Effector memory CD8-positive, alpha-beta T cell (primary cell): ENCODE data around the gene LONP1.

Experiments used
- ATAC-seq: fragments of 150-1000 bp; cut with Tn5 transposase; replicated peaks from 2 replicates; pipeline ENCODE4 v1.10.0; 2021; ENCODE audit warnings: mild to moderate bottlenecking, moderate library complexity
- DNase-seq, 3 experiments: peaks; one replicate each; pipeline ENCODE4 v3.0.0; 2021
- H3K27ac Mint-ChIP-seq, 2 donors: one replicate each; pipeline ENCODE4 v1.8.0; 2022; ENCODE audit warnings: mild to moderate bottlenecking in 2 of 2, mixed read lengths in 2 of 2, moderate library complexity in 2 of 2
- H3K27me3 Mint-ChIP-seq, 2 donors: one replicate each; pipeline ENCODE4 v1.8.0; 2022; ENCODE audit warnings: mixed read lengths in 2 of 2
- H3K36me3 Mint-ChIP-seq: one replicate; pipeline ENCODE4 v1.8.0; 2022; ENCODE audit warnings: mild to moderate bottlenecking, moderate library complexity, mixed read lengths; ENCODE audit not compliant: insufficient read depth
- H3K4me1 Mint-ChIP-seq, 2 donors: one replicate each; pipeline ENCODE4 v1.8.0; 2022; ENCODE audit warnings: low read depth in 2 of 2, mixed read lengths in 2 of 2
- H3K4me3 Mint-ChIP-seq, 2 donors: one replicate each; pipeline ENCODE4 v1.8.0; 2022; ENCODE audit warnings: mild to moderate bottlenecking in 2 of 2, mixed read lengths in 2 of 2, moderate library complexity in 2 of 2
- H3K9me3 Mint-ChIP-seq, 2 donors: one replicate each; pipeline ENCODE4 v1.8.0; 2022; ENCODE audit warnings: mixed read lengths in 2 of 2

Gene LONP1

GRCh38 chr19:5673752-5674151 lies 46.2 kb downstream of the LONP1 start:
- H3K36me3 Mint-ChIP-seq: peaks cover 27% of the 10 kb centered on the region
- ATAC-seq: no peak

GRCh38 chr19:5672708-5673459 lies 47.1 kb downstream of the LONP1 start:
- H3K36me3 Mint-ChIP-seq: peaks cover 30% of the 10 kb centered on the region
- ATAC-seq (no peak), DNase-seq (no peak)
- no peaks in the 10 kb centered on the region for H3K9me3 Mint-ChIP-seq
- H3K4me3 Mint-ChIP-seq: no peak overlapping the region
- H3K4me1 Mint-ChIP-seq: no peaks in the 10 kb centered on the region
- H3K27ac Mint-ChIP-seq: peak overlapping the region in 1 of 2 donors; percentile 51
- no peaks in the 10 kb centered on the region for H3K27me3 Mint-ChIP-seq

More at GRCh38 chr19:5673752-5674151, 46.2 kb downstream of the LONP1 start:
- no peaks in the 10 kb centered on the region for H3K9me3 Mint-ChIP-seq
- H3K4me1 Mint-ChIP-seq: peaks cover 0 to under 1% of the 10 kb centered on the region in 2 donors
- no peaks in the 10 kb centered on the region for H3K27me3 Mint-ChIP-seq
- H3K27ac Mint-ChIP-seq: no peak overlapping the region
- DNase-seq: no peak
- H3K4me3 Mint-ChIP-seq: no peak overlapping the region

GRCh38 chr19:5671600-5671999 lies 48.3 kb downstream of the LONP1 start:
- Mint-ChIP-seq H3K4me1 (no peaks in the 10 kb centered on the region), H3K36me3 (peaks cover 36% of the 10 kb centered on the region), H3K4me3 (no peak overlapping the region), H3K27me3 (no peaks in the 10 kb centered on the region), H3K27ac (peak overlapping the region in 1 of 2 donors; percentile 75), H3K9me3 (no peaks in the 10 kb centered on the region)
- ATAC-seq: no peak
- DNase-seq: no peak

- no peaks in the 10 kb centered on the region for H3K9me3 Mint-ChIP-seq
Observed at GRCh38 chr19:5669212-5669611, 50.7 kb downstream of the LONP1 start.

GRCh38 chr19:5667751-5668271 lies 52.1 kb downstream of the LONP1 start:
- no peaks in the 10 kb centered on the region for H3K9me3 Mint-ChIP-seq
- H3K36me3 Mint-ChIP-seq: peaks cover 72% of the 10 kb centered on the region
- H3K27ac Mint-ChIP-seq: peak overlapping the region; percentile 54 to 62

More at GRCh38 chr19:5669212-5669611, 50.7 kb downstream of the LONP1 start:
- no peaks in the 10 kb centered on the region for H3K4me1 Mint-ChIP-seq
- H3K27ac Mint-ChIP-seq: peak overlapping the region; percentile 32 to 54
- H3K27me3 Mint-ChIP-seq: no peaks in the 10 kb centered on the region
- no peak for DNase-seq
- peaks cover 58% of the 10 kb centered on the region for H3K36me3 Mint-ChIP-seq
- H3K4me3 Mint-ChIP-seq: no peak overlapping the region
- no peak for ATAC-seq

GRCh38 chr19:5666921-5667610 lies 52.9 kb downstream of the LONP1 start:
- Mint-ChIP-seq H3K36me3 (peaks cover 79% of the 10 kb centered on the region), H3K4me1 (no peaks in the 10 kb centered on the region), H3K27me3 (no peaks in the 10 kb centered on the region), H3K27ac (peak overlapping the region in 1 of 2 donors; percentile 62), H3K9me3 (no peaks in the 10 kb centered on the region), H3K4me3 (no peak overlapping the region)
- no peak for DNase-seq
- ATAC-seq: no peak

More at GRCh38 chr19:5667751-5668271, 52.1 kb downstream of the LONP1 start:
- DNase-seq: no peak
- Mint-ChIP-seq H3K4me3 (no peak overlapping the region), H3K27me3 (no peaks in the 10 kb centered on the region), H3K4me1 (no peaks in the 10 kb centered on the region)
- peak; percentile 17 for ATAC-seq

- no peaks in the 10 kb centered on the region for H3K27me3 Mint-ChIP-seq
Observed at GRCh38 chr19:5665781-5666513, 54.0 kb downstream of the LONP1 start.

GRCh38 chr19:5664515-5664914 lies 55.4 kb downstream of the LONP1 start:
- H3K36me3 Mint-ChIP-seq: peaks cover 94% of the 10 kb centered on the region

More at GRCh38 chr19:5665781-5666513, 54.0 kb downstream of the LONP1 start:
- Mint-ChIP-seq H3K9me3 (no peaks in the 10 kb centered on the region), H3K4me1 (no peaks in the 10 kb centered on the region), H3K4me3 (no peak overlapping the region), H3K27ac (peak overlapping the region in 1 of 2 donors; percentile 53), H3K36me3 (peaks cover 91% of the 10 kb centered on the region)
- no peak for DNase-seq
- ATAC-seq: no peak

GRCh38 chr19:5663904-5664303 lies 56.0 kb downstream of the LONP1 start:
- Mint-ChIP-seq H3K36me3 (peaks cover 93% of the 10 kb centered on the region), H3K27me3 (no peaks in the 10 kb centered on the region), H3K4me1 (no peaks in the 10 kb centered on the region), H3K4me3 (no peak overlapping the region), H3K27ac (no peak overlapping the region), H3K9me3 (no peaks in the 10 kb centered on the region)
- ATAC-seq (no peak), DNase-seq (no peak)

More at GRCh38 chr19:5664515-5664914, 55.4 kb downstream of the LONP1 start:
- ATAC-seq (no peak), DNase-seq (no peak)
- Mint-ChIP-seq H3K4me3 (no peak overlapping the region), H3K27me3 (no peaks in the 10 kb centered on the region), H3K27ac (peak overlapping the region in 1 of 2 donors; percentile 12), H3K4me1 (no peaks in the 10 kb centered on the region), H3K9me3 (no peaks in the 10 kb centered on the region)

GRCh38 chr19:5661483-5661882 lies 58.5 kb downstream of the LONP1 start:
- Mint-ChIP-seq H3K9me3 (no peaks in the 10 kb centered on the region), H3K4me3 (no peak overlapping the region), H3K36me3 (peaks cover 95% of the 10 kb centered on the region), H3K27ac (peak overlapping the region in 1 of 2 donors; percentile 55), H3K4me1 (no peaks in the 10 kb centered on the region), H3K27me3 (no peaks in the 10 kb centered on the region)
- ATAC-seq (no peak), DNase-seq (no peak)

GRCh38 chr19:5655412-5655811 lies 64.5 kb downstream of the LONP1 start:
- no peak overlapping the region for H3K4me3 Mint-ChIP-seq
- H3K27ac Mint-ChIP-seq: peak overlapping the region in 1 of 2 donors; percentile 49
- peaks cover 0 to 2% of the 10 kb centered on the region in 2 donors for H3K4me1 Mint-ChIP-seq
- DNase-seq: no peak
- no peak for ATAC-seq
- H3K9me3 Mint-ChIP-seq: no peaks in the 10 kb centered on the region
- H3K27me3 Mint-ChIP-seq: no peaks in the 10 kb centered on the region
- peaks cover 96% of the 10 kb centered on the region for H3K36me3 Mint-ChIP-seq

- DNase-seq (no peak), ATAC-seq (no peak)
- Mint-ChIP-seq H3K27me3 (no peaks in the 10 kb centered on the region), H3K4me1 (peaks cover 0 to 3% of the 10 kb centered on the region in 2 donors), H3K36me3 (peaks cover 96% of the 10 kb centered on the region), H3K27ac (peak overlapping the region in 1 of 2 donors; percentile 49), H3K9me3 (no peaks in the 10 kb centered on the region), H3K4me3 (no peak overlapping the region)
Observed at GRCh38 chr19:5654931-5655330, 65.0 kb downstream of the LONP1 start.

GRCh38 chr19:5652261-5652660 lies 67.7 kb downstream of the LONP1 start:
- DNase-seq (no peak), ATAC-seq (no peak)
- H3K36me3 Mint-ChIP-seq: peaks cover 92% of the 10 kb centered on the region
- no peaks in the 10 kb centered on the region for H3K9me3 Mint-ChIP-seq
- H3K4me1 Mint-ChIP-seq: peaks cover 0 to 3% of the 10 kb centered on the region in 2 donors
- H3K27me3 Mint-ChIP-seq: no peaks in the 10 kb centered on the region
- peak overlapping the region in 1 of 2 donors; percentile 62 for H3K27ac Mint-ChIP-seq
- no peak overlapping the region for H3K4me3 Mint-ChIP-seq
